ENCODE data around the gene ANKRD28. TPM values are rescaled to one million over a fixed set of nuclear protein-coding genes. Genes with fewer than 3 reads are reported as not detected.

ANKRD28 gene
- total and polyA plus RNA-seq, 2 of the 8 experiments (the other 6 are each of a cell fraction or from before 2014, with no cell fraction given), result 39.1 to 61.7 TPM

DNA sequence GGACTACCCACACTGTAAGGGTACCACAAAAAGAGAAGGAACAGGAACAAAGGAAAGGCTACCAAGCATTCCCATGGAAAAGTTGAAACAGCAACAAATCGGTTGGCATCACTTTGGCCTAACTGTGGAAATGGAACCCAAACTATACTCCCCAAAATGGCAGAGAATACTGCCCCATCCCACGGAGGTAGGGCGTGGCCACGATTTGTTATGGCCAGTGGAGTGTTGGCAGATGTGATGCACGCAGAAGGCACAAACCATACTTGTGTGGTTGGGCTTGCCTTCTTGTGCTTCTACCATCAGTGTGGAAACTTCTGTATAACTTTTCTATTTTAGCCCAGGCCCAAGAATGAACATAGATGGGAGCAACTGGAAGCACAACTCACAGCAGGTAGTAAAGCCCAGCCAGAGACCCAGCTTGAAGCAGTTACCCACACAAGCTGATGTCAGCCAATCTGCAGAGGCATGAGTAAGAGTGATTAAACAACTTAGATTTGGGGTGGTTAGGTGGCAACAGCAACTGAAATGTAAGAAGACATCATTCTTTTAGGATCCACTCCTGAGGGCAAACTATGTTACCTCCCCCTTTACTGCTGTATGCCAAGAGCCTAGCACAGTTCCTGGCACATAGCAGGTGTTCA is 132.1 kb downstream of the ANKRD28 start:
- TF ChIP-seq EZH2 (IDR thresholded peaks at IDR 0.05; ENCODE audit: low read depth, low read length, severe bottlenecking) (no peak), HDAC6 (IDR thresholded peaks at IDR 0.05; ENCODE audit: low read depth, low read length) (no peak), SP2 (IDR thresholded peaks at IDR 0.05; ENCODE audit: low read length) (no peak), POU5F1 (IDR thresholded peaks at IDR 0.05; ENCODE audit: low read depth, low read length) (no peak), NANOG (IDR thresholded peaks at IDR 0.05; ENCODE audit: insufficient read depth, low read depth, low read length, poor library complexity, severe bottlenecking) (no peak), ZNF274 (IDR thresholded peaks at IDR 0.05; ENCODE audit: borderline replicate concordance, extremely low read depth, low read length) (no peak), TAF7 (optimal IDR thresholded peaks at IDR 0.05; ENCODE audit: borderline replicate concordance, low read depth, low read length) (no peak), SP1 (IDR thresholded peaks at IDR 0.05; ENCODE audit: low read depth, low read length) (no peak), SP4 (IDR thresholded peaks at IDR 0.05; ENCODE audit: low read length) (no peak), CBX5 (IDR thresholded peaks at IDR 0.05; ENCODE audit: low read depth, low read length) (no peak), MAFK (IDR thresholded peaks at IDR 0.05; ENCODE audit: low read depth, low read length) (no peak)
- TF ChIP-seq, protein P1, sequence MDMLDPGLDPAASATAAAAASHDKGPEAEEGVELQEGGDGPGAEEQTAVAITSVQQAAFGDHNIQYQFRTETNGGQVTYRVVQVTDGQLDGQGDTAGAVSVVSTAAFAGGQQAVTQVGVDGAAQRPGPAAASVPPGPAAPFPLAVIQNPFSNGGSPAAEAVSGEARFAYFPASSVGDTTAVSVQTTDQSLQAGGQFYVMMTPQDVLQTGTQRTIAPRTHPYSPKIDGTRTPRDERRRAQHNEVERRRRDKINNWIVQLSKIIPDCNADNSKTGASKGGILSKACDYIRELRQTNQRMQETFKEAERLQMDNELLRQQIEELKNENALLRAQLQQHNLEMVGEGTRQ (IDR thresholded peaks at IDR 0.05; ENCODE audit: low read length), result no peak
- no peak overlapping the region for H2AK5ac ChIP-seq (ENCODE audit: low read depth, low read length)

More for the DNA sequence above, 132.1 kb downstream of the ANKRD28 start:
- no peak for DNase-seq (ENCODE audit: low read depth in 1 of 2, low spot score in 2 of 2)
- 96% methylated on average over 5 of the region's 5 CpGs; no CpG with 5 or more reads in 1 of the 2 experiments for WGBS, 2 experiments (ENCODE audit: extremely low coverage in 1 of 2, insufficient coverage in 1 of 2, insufficient read length in 1 of 2, insufficient replicate concordance in 2 of 2, low coverage in 1 of 2, low lambda C conversion rate in 2 of 2, missing lambda C conversion rate in 1 of 2)
- H2BK15ac ChIP-seq (ENCODE audit: low read length), result no peak overlapping the region
- no peak overlapping the region for H3K23ac ChIP-seq (ENCODE audit: insufficient read length)
- H3K4me3 ChIP-seq (ENCODE audit: extremely low read depth in 1 of 4, insufficient read depth in 2 of 4, low read depth in 3 of 4, low read length in 4 of 4), result no peak overlapping the region
- FAIRE-seq, result no peak
- no peak overlapping the region for H3K9ac ChIP-seq (replicated peaks in 1 of 4; ENCODE audit: extremely low read depth in 1 of 4, low read depth in 3 of 4, low read length in 3 of 4)
- H3K56ac ChIP-seq (replicated peaks; ENCODE audit: insufficient read length, low read depth, low read length), result no peak overlapping the region
- H2BK12ac ChIP-seq (ENCODE audit: low read depth, low read length), result no peak overlapping the region
- H2BK20ac ChIP-seq (ENCODE audit: low read length), result no peak overlapping the region
- H3K79me1 ChIP-seq (ENCODE audit: low read depth, low read length), result no peaks in the 10 kb centered on the region; the same call in 1 of the 2 replicates
- no peak overlapping the region for H3K18ac ChIP-seq (ENCODE audit: extremely low read depth, low read length)
- CTCF ChIA-PET (ENCODE audit: partially characterized antibody), result no interaction called here
- no peak overlapping the region for H3K4me2 ChIP-seq (ENCODE audit: insufficient read depth in 1 of 2, low read depth in 2 of 2, low read length in 2 of 2)
- H4K5ac ChIP-seq (ENCODE audit: insufficient read length, low read depth, low read length), result no peak overlapping the region
- H3K9me3 ChIP-seq (ENCODE audit: insufficient read depth in 2 of 2, low read depth in 1 of 2, low read length in 1 of 2), result no peaks in the 10 kb centered on the region
- no peak overlapping the region for H4K91ac ChIP-seq (replicated peaks; ENCODE audit: insufficient read length, low read length)
- H4K20me1 ChIP-seq (replicated peaks in 1 of 2; ENCODE audit: control insufficient read depth in 1 of 2, insufficient read depth in 2 of 2, low read length in 2 of 2), result no peaks in the 10 kb centered on the region
- H3K27me3 ChIP-seq (replicated peaks in 1 of 4; ENCODE audit: control insufficient read depth in 3 of 4, extremely low read depth in 1 of 4, insufficient read depth in 3 of 4, low read length in 3 of 4), result no peaks in the 10 kb centered on the region
- H4K8ac ChIP-seq (ENCODE audit: extremely low read depth, insufficient read depth, low read length), result no peak overlapping the region
- peaks cover 0 to 10% (median 5%) of the 10 kb centered on the region in 4 experiments; a peak in 3 of 8 replicates for H3K36me3 ChIP-seq (ENCODE audit: control insufficient read depth in 2 of 4, insufficient read depth in 4 of 4, low read length in 3 of 4)
- no peak overlapping the region for H2AFZ ChIP-seq (ENCODE audit: low read length)
- no peaks in the 10 kb centered on the region for H3K23me2 ChIP-seq (ENCODE audit: low read depth, low read length)
- H2BK120ac ChIP-seq (replicated peaks; ENCODE audit: low read depth, low read length), result no peak overlapping the region
- POLR2A ChIA-PET (ENCODE audit: partially characterized antibody), result no interaction called here
- no peak overlapping the region for H3K27ac ChIP-seq (ENCODE audit: low read depth, low read length)
- H3K4me1 ChIP-seq (replicated peaks in 1 of 4; ENCODE audit: control insufficient read depth in 3 of 4, insufficient read depth in 4 of 4, low read length in 3 of 4), result peaks cover 0 to 2% (median 0%) of the 10 kb centered on the region in 4 experiments; a peak in 1 of 7 replicates
- no peaks in the 10 kb centered on the region for H3K79me2 ChIP-seq (ENCODE audit: control insufficient read depth in 1 of 2, insufficient read depth in 2 of 2, low read length in 2 of 2)
- H3K4ac ChIP-seq (replicated peaks; ENCODE audit: insufficient read length, low read depth, low read length), result no peak overlapping the region
- H2BK5ac ChIP-seq (ENCODE audit: low read depth, low read length), result no peak overlapping the region
- no peak overlapping the region for H3K14ac ChIP-seq (ENCODE audit: insufficient read length)
